ENCODE measurements around the gene EPN3.

GRCh38 chr17:50577451-50577954, 45.0 kb downstream of the EPN3 start:
- TF ChIP-seq EZH2 (IDR thresholded peaks at IDR 0.05) (no peak), CTCF (IDR thresholded peaks at IDR 0.05 in 2 of 3, conservative IDR thresholded peaks at IDR 0.05 in 1 of 3; ENCODE audit: borderline replicate concordance in 1 of 3, insufficient read depth in 1 of 3, low read depth in 2 of 3, low read length in 2 of 3) (no peak), POLR2A (IDR thresholded peaks at IDR 0.05; ENCODE audit: borderline replicate concordance, extremely low read depth, insufficient read depth, insufficient read length) (no peak), ZBTB33 (IDR thresholded peaks at IDR 0.05; ENCODE audit: extremely low read depth, insufficient replicate concordance, low read length) (no peak), ELF1 (IDR thresholded peaks at IDR 0.05; ENCODE audit: borderline replicate concordance, low read depth) (no peak), SRF (IDR thresholded peaks at IDR 0.05; ENCODE audit: low read depth) (no peak), CEBPB (IDR thresholded peaks at IDR 0.05; ENCODE audit: low read depth) (no peak), EGR1 (IDR thresholded peaks at IDR 0.05; ENCODE audit: low read depth) (no peak), POLR2AphosphoS5 (IDR thresholded peaks at IDR 0.05; ENCODE audit: low read depth, low read length) (no peak)
